AG08396 (cell line): Measurements from ENCODE around the gene PLXNB2.

ENCODE experiments used
- DNase-seq: peaks from one replicate; pipeline ENCODE4 v3.0.0; 2012; ENCODE audit warnings: low spot score, mixed read lengths

PLXNB2 gene

DNA sequence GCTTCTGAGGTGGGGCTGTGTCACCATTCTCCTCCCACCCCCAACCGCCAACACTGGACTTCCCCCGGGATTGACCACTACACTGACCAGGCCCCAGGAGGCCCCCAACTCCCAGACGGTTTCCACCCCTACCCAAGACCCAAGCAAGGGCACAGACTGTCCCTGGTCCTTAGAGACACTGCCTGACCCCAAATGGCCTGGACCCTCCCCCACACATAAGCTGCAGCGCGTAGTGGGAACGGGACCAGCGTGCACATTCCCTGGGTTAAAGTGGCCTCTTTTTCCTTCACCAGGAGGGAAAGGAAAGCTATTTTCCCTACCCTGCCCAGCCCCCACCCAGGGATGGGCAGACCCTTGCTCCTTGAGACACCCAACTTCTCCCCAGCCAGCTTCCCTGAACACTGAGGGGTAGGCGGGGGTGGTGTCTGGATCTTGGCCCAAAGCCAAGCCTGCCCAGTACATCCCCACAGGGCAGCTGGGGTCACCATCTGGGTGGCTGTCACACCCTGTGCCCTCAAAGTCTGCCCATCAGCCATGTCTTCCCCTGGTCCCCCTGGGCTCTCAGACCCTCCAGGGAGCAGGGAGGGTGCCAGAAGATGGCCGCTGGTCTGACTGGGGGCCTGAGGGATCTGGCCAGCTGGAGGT lies 44.4 kb downstream of the PLXNB2 start:
- DNase-seq, result no peak

GRCh38 chr22:50262460-50262911 lies 45.0 kb downstream of the PLXNB2 start:
- DNase-seq, result no peak

DNA sequence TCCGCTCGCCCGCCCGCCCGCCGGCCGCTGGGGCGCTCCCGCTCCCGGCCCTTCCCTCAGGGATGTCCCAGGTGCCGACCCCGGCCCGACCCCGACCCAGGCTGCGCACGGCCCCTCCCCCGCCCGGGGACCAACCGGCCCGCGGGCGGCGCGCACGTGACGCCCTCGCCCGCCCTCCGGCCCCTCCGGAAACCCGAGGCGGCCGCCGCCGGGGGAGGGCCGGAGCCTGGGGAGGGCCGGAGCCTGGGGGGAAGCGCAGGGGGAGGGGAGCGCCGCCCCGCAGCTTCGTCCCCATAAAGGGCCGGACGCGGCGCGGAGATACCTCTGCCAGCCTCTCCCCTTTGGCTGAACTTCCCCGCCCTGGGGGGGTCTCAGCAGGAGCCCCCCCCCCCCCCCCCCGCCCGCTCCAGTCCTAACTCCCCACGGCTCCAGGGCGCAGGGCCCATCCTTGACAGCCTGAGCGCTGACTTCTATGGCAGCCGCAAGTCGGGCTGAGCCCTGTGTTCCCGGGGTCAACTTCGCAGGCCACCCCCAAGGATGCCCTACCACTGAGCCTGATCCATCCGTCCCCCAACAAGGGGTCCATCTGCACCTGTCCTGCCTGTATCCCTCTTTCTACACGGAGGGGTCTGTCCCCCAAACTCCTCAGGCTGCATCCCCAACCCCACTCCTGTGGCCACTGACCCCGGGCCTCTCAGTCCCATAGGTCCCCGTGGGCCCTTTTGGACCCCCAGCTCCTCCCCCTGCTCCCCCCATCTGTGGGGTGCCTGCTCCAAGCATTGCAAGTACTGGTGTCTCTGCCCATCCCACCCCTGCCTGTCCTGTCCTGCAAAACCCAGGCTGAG lies 45.6 kb downstream of the PLXNB2 start, which contains the start of gene MAPK12:
Gene MAPK12 (minus strand): TSS at position 69 of the 845 bp plus-strand sequence. CDS start 174 bp downstream, outside the sequence.
- DNase-seq, result peak; percentile 86

GRCh38 chr22:50260801-50261614 lies 46.4 kb downstream of the PLXNB2 start:
- DNase-seq, result peak; percentile 73

DNA sequence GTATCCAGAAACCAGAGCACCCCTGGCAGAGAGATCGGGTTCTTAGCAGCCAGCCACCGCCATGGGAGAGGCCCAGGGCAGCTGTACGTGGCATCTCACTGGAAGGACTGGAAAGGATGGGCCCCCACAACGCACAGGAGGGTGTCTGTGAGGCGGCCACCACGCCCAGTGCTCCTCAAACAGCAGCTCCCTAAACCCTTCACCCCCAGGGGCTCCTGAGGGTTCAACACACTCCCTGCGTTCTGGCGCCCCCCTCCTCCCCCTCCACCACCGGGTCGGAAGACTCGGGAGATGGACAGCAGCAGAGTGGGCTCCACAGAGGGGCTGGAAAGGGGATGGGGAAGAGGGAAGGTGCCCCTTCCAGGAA lies 47.0 kb downstream of the PLXNB2 start:
- no peak for DNase-seq

DNA sequence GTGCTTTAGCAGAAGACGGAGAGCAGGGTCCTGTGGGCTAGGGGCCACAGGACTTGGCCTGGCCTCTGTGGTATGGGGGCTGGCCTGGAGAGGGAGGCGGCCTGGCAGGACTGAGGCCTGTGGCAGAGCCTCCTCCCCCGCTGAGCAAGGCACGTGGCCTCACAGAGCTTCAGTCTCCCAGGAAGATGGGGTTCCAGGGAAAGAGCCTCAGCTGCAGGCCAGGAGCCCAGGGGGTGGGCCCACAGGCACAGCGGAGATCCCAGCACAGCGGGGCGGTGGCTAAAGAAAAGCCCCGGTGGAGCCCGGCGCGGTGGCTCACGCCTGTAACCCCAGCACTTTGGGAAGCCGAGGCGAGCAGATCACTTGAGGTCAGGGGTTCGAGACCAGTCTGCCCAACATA lies 48.1 kb downstream of the PLXNB2 start:
- no peak for DNase-seq

DNA sequence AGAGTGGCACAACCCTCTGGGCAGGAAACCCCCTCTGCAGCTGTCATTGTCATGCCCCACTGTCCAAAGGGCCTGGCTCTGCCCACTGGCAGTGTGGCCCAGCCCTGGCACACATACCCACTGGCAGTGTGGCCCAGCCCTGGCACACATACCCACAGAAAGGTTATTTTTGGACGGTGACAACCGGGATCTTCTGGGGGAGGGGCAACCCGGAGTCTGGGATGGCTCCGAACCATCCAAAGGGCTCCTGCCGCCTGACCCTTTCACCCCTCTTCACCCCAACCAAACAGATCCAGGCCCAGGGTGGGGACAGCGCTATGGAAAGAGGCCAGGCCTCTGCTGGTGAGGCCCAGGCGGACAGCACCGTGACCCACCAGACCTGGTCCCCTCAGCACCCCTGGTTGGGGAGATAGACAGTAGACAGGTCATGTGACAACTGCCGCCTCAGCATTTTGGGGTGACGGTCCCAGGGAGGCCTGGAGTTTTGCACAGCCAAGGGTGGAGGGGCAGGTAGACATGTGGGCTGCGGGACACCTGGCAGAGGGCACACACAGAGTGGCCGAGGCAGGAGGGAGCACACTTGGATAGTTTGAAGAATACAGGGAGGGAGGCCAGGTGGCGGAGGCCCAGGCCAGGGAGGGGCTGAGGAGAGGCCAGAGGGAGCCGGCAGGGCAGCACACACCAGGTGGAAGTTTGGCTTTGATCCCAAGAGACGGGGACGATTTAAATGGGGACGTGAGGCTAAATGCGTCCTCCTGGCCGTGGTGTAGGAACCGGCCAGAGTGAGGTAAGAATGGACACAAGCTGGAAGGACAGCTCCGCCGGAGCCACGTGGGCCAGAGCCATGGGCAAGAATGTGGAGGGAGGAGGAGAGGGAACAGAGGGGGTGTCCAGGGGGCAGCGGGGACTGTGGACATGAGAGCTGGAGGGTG lies 48.8 kb downstream of the PLXNB2 start:
- DNase-seq, result no peak

DNA sequence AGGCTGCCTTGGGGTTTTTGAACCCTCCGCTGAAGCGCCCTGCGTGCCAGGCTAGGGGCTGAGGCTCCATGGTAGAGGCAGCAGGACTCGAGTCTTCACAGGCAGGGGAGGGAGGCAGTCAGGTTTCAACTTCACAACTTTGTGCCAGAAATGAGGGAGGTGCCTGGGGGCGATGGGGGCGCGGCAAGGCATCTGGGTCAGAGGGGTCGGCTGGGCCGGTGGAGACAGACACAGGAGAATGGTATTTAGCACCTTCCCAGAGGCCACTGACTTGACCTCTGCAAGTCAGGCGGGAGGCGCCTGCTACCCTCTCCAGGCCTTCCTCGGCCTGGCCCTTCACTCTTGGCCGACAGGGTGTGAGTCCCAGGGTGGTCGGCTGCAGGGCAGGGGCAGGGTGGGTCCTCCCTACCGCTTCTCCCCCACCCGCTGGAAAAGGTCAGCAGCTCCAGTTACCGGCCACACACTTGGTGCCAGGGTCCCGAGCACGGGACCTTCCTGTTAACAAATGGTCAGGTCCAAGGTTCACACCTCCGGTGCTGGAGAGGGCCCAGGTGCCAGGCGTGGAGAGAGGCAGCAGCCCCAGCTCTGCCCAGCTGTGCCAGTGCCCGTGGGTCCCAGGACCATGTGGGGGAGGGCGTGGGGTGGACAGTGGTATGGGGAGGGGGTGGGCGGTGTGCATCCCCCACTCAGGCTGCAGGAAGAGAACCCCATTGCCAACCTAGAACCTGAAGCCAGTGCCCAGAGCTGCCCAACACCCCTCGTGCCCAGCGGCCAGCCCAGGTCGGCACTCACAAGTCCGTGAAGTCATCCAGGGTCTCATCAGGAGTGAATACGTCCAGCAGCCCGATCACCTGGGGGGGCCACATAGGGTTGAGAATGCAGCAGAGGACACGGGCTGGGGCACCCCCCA lies 49.7 kb downstream of the PLXNB2 start:
- no peak for DNase-seq

- DNase-seq, result no peak
Measured at GRCh38 chr22:50257041-50257440, 50.4 kb downstream of the PLXNB2 start.

GRCh38 chr22:50256258-50256862 lies 51.1 kb downstream of the PLXNB2 start:
- no peak for DNase-seq

GRCh38 chr22:50255607-50256006 lies 51.8 kb downstream of the PLXNB2 start:
- DNase-seq, result no peak

DNA sequence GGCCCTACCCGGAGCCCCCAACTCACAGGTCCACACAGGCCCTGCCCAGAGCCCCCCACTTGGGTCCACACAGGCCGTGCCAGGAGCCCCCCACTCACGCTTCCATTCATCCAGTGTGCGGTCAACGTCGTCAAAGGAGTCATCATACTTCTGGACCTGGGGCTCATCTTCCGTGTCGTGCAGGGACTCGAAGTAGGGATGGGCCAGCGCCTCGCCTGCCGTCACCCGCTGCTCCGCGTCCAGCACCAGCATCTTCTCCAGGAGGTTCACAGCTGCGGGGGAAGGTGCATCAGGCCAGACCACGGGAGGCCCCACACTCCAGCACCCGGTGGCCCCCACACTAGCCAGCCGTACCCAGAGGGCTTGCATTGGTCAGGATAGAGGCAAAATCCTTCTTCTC lies 52.3 kb downstream of the PLXNB2 start:
- DNase-seq, result no peak

GRCh38 chr22:50253941-50254340 lies 53.5 kb downstream of the PLXNB2 start:
- DNase-seq, result no peak

DNA sequence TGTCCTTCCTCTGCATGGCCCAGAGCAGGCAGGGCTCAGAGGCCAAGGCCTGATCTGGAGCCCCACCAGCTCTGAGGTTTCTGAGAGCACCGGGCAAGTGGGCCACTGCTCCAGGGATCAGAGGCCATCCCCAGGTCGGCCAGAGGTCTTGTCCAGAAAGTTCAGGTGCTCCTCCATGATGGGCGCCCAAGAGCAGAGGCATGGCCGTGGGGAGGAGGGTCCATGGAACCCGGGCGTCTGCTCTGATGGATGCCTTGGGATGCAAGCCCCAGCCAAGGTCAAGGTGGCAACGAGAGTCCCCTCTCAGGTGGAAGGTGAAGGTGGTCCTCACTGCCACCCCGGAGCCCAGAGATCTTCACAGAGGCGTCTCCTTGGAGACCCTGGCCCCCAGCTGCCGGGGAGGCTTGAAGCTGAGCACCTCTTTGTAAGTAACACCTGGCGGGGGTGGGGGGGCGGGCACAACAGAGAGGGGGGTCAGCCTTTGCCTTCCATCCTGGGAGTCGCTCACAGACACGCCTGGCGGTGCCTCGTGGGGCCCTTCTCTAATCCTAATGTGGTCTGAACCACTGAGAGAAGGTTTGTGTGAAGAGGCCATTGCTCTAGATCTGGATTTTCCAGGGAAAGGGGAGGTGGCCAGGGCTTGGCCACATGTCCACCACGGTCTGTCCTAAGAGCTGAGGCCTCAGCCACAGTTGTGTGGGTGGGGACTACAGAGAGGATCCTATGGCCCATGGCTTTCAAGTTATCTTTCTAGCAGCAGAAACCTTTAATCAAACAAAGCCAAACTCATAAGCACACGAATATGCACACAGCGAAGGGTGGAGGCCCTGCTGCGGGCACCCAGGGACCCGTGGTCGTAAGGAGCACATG lies 54.2 kb downstream of the PLXNB2 start:
- no peak for DNase-seq

GRCh38 chr22:50252082-50253045 lies 55.1 kb downstream of the PLXNB2 start:
- DNase-seq, result peak; percentile 85

DNA sequence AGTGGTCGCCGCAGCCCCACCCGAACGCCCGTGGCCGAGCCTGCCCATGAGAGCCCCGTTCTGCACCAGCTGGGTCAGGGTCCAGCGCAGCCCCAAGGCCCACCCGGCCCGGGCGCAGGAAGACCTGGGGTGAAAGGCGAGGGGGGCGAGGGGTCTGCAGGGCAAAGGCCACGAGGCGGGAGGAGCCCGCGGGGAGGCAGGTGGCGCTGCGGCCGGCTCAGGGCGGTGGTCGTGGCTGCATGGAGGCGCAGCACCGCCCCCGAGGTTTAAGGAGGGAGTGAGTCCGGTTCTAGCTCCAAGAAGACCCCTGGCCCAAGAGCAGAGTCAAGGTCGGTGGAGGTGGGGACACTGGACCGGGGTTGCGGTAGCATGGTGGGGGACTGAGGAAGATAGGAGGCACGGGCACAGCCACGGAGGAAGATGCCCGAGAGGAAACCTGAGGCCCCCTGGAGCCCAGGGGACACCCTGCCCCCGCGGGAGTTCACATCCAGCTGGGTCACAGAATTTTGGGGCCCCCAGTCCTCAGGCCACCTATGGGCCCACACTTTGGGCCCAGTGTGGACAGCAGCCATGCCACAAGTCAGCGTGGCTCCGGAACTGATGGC lies 55.9 kb downstream of the PLXNB2 start:
- no peak for DNase-seq
